GM10248 (cell line): ENCODE measurements around the gene TNFRSF1A.

ENCODE experiments used
- CTCF ChIA-PET: fragments of 300-600 bp; sonication (Branson Sonifier 250); formaldehyde crosslinking; extraction: SDS; loops from one replicate; lab custom pipeline; 2021; ENCODE audit warnings: antibody characterized with exemption; lab: Yijun Ruan, JAX
- POLR2A ChIA-PET: fragments of 350-650 bp; sonication (Branson Sonifier 250); formaldehyde crosslinking; extraction: SDS; loops from one replicate; lab custom pipeline; 2020; ENCODE audit warnings: antibody characterized with exemption; lab: Yijun Ruan, JAX
- DNase-seq: peaks from one replicate; pipeline ENCODE4 v3.0.0; 2012; ENCODE audit errors: extremely low spot score
- TF ChIP-seq, protein P1 (sequence below): IDR thresholded peaks from 2 replicates; pipeline ENCODE4 v1.5.1; 2012; ENCODE audit warnings: mild to moderate bottlenecking, low read depth; ENCODE audit errors: extremely low read depth, missing control alignments, control extremely low read depth

Gene TNFRSF1A

DNA sequence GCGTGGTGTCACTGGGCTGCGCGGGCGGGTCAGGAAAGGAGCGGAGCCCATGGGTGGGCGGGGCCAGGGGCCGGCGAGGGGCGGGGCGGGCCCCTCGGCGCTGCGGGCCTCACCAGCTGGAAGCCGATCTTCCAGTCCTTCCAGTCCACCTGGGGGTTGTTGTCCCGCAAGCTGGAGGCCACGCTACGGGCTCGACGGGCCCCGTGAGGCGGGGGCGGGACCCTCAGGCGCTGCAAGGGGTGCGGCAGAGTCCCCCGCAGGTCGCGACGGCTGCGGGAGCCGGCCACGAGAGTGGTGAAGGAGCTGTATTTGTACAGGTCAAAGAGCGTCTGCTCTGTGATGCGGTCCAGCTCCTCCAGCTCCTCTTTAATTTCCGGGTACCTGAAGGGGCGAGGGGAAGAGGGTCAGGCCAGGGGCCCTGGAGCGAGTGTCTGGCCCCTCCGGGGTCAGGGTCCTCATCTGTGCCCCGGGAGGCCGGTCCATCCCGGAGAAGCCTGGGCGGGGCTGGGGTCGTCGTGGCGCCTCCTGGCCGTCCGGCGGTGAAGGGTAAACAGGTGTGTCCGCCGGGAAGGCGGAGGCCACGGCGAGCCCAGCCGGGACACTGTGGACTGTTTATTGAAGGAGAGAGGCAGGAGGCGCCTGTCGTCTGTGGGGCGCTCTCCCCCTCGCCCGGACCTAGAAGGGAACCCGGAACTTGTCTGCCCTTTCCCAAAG is 21.6 kb upstream of the TNFRSF1A start:
- TF ChIP-seq, protein P1, sequence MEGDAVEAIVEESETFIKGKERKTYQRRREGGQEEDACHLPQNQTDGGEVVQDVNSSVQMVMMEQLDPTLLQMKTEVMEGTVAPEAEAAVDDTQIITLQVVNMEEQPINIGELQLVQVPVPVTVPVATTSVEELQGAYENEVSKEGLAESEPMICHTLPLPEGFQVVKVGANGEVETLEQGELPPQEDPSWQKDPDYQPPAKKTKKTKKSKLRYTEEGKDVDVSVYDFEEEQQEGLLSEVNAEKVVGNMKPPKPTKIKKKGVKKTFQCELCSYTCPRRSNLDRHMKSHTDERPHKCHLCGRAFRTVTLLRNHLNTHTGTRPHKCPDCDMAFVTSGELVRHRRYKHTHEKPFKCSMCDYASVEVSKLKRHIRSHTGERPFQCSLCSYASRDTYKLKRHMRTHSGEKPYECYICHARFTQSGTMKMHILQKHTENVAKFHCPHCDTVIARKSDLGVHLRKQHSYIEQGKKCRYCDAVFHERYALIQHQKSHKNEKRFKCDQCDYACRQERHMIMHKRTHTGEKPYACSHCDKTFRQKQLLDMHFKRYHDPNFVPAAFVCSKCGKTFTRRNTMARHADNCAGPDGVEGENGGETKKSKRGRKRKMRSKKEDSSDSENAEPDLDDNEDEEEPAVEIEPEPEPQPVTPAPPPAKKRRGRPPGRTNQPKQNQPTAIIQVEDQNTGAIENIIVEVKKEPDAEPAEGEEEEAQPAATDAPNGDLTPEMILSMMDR = no peak
- ChIA-PET CTCF (no interaction called here), POLR2A (interaction anchor here (0.6 to 1.2 kb wide), 2 partner anchors 107 to 301 kb away, joined by 5 to 6 read pairs; partner anchors contain the start of gene VAMP1)
- DNase-seq = peak; percentile 80

DNA sequence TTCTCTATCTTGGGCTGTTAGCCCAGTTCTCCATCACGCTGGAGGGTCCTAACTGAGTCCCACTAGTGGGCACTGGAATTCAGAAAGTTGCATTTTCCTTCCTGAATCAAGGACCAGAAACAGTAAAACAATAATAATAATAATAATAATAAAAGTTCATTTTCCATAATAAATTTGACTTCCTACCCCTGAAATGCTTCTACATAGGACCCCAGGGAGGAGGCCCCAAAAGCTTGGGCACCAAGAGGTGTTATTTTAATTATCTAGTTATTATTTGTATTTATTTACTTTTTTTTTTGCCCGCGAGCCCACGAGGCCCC is 21.1 kb upstream of the TNFRSF1A start:
- DNase-seq = no peak
- ChIA-PET CTCF (no interaction called here), POLR2A (interaction anchor here (1.2 kb wide), 1 partner anchor 107 kb away, joined by 6 read pairs; the partner anchor contains the start of gene VAMP1)
- TF ChIP-seq, protein P1 = no peak

DNA sequence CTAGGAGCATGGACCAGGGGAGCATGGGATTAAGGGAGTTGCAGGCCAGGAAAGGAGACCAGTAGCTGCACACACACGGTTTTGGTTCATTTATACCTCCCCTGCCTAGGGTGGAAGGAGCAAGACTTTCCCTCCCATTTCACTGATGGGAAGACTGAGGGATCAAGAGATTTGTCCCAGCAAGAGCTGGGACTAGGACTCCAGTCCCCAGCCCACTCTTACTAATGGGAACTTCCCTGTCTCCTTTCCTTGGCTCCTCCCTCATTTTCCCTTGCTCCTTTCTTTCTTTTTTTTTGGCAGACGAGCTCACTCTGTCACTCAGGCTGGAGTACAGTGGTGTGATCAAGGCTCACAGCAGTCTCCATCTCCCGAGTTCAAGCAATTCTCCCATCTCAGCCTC is 20.5 kb upstream of the TNFRSF1A start:
- POLR2A ChIA-PET = interaction anchor here (1.2 kb wide), 1 partner anchor 108 kb away, joined by 6 read pairs; the partner anchor contains the start of gene VAMP1
- no peak for DNase-seq
- TF ChIP-seq, protein P1 = no peak
- CTCF ChIA-PET = interaction anchor here (0.9 kb wide), 1 partner anchor 36 kb away, joined by 3 read pairs; no protein-coding TSS in a partner anchor

DNA sequence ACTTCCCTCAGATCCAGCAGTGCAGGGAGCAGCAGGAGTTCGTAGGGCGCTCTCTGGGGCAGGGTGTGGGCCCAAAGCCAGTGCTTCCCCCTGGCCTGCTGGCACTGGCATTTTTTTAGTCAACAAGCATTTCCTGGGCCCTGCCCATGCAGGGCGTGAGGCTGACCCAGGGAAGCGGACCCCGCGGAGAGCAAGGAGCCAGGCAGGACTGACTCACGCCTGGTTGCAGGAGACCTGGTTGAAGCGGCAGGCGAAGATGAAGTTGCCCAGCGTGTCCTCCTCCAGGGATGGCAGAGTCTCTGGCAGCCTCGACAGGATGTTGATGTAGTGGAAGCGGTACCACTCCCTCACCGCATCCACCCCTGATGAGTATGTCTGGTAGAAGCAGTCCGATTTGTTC is 20.0 kb upstream of the TNFRSF1A start:
- POLR2A ChIA-PET = interaction anchor here (0.7 kb wide), 1 partner anchor 109 kb away, joined by 3 read pairs; no protein-coding TSS in a partner anchor
- CTCF ChIA-PET = interaction anchor here (0.9 kb wide), 1 partner anchor 36 kb away, joined by 3 read pairs; no protein-coding TSS in a partner anchor
- TF ChIP-seq, protein P1 = no peak
- DNase-seq = no peak

DNA sequence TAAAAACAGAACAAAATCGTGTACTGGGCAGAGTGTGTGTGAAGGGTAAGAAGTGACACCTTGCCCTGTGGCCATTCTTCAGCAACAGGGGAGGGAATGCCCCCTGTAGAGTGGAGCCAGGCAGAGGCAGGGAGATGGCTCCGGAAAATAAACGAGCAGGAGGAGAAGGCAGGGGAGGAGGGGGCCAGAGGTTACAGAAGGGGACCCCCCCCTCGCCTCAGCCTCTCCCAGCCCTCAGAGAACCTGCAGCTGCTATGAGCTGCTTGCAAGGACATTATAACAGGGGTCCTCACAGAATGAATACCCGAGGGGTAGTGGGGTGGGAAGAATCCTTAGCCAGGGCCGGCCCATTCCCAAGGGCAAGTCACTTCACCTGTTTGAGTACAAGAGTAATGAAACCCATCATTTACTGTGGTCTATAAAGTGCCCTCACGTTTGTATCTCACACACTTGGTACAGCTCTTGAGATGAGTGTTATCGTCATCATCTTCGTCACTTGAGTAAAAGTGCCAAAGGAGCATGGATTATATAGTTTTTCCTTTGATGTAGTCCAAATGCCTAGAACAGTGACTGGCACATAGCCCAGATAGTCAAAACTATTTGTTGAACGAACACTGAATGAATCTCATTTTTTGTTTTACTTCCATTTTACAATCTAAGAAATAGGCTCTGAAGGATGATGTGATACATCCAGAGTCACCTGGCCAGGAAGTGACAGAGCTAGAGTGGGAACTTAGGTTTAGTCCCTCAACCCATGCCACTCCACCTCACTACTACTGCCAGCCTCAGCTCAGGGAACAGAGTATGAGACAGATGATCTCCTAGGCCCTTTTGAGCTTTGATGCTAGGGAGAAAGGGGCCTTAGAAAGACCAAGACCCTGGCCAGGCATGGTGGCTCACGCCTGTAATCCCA is 19.0 kb upstream of the TNFRSF1A start:
- POLR2A ChIA-PET = interaction anchor here (0.7 kb wide), 1 partner anchor 110 kb away, joined by 3 read pairs; no protein-coding TSS in a partner anchor
- DNase-seq = no peak
- CTCF ChIA-PET = no interaction called here
- TF ChIP-seq, protein P1 = no peak

DNA sequence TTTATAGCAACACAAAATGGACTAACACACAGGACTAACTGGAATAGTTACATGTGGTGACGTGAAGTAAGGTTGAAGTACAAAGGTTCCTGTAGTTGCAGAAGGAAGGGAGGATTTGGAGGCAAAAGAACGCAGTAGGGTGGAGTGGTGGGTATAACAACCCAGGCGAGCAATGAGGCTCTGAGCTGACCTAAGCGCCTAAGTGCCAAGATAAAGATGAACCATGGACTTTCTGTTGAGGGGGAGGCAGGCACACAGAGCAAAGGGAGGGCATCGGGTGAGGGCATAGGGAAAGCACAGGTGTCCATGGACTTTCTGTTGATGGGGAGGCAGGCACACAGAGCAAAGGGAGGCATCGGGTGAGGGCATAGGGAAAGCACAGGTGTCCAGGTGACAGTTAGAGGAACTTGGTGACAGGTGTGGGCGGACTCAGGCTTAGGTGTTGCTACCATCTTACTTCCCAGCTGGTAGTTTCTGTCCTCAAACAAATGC is 18.2 kb upstream of the TNFRSF1A start:
- ChIA-PET POLR2A (no interaction called here), CTCF (no interaction called here)
- TF ChIP-seq, protein P1 = no peak
- no peak for DNase-seq
